Measurements from ENCODE around the gene UBR2.
"Not testable (repeated sequence)": the region's sequence is repeated elsewhere in the genome, so short reads cannot be mapped to it uniquely, and the experiment has no call there.

The UBR2 gene

GRCh38 chr6:42569102-42570028 lies 5.5 kb downstream of the UBR2 start:
- Histone ChIP-seq H3K9me3 (ENCODE audit: insufficient read depth, low read depth, low read length) (no peaks in the 10 kb centered on the region), H3K9me2 (replicated peaks; ENCODE audit: low read depth, low read length) (no peaks in the 10 kb centered on the region), H2AFZ (ENCODE audit: low read length) (no peak overlapping the region), H3K27me3 (ENCODE audit: insufficient read depth, low read length, poor library complexity, severe bottlenecking) (no peaks in the 10 kb centered on the region), H3K4me2 (ENCODE audit: low read depth, low read length, poor library complexity, severe bottlenecking) (peak overlapping the region; percentile 65), H4K20me1 (ENCODE audit: insufficient read depth, low read length, poor library complexity, severe bottlenecking) (peaks cover 14% of the 10 kb centered on the region), H3F3A (ENCODE audit: low read depth) (no peaks in the 10 kb centered on the region; the same call in 1 of the 2 replicates), H3K36me3 (ENCODE audit: insufficient read depth, low read length) (peaks cover 4% of the 10 kb centered on the region; the same call in 1 of the 2 replicates), H3K79me2 (ENCODE audit: insufficient read depth, low read length) (peaks cover 96% of the 10 kb centered on the region), H3K4me3 (ENCODE audit: low read length, poor library complexity, severe bottlenecking) (peak overlapping the region; percentile 61), H3K4me1 (ENCODE audit: insufficient read depth, low read length, poor library complexity, severe bottlenecking) (peaks cover 67% of the 10 kb centered on the region), H3K9ac (ENCODE audit: low read depth, low read length, poor library complexity, severe bottlenecking) (peak overlapping the region; percentile 8)
- TF ChIP-seq CTCF (conservative IDR thresholded peaks at IDR 0.05; ENCODE audit: low read length), result 0 out of 2 replicates have a peak, but pooled peaks have one; percentile 13
- no peak for TF ChIP-seq EZH2phosphoT487 (IDR thresholded peaks at IDR 0.05; ENCODE audit: borderline replicate concordance)

GRCh38 chr6:42571611-42572342 lies 7.9 kb downstream of the UBR2 start:
- Histone ChIP-seq H3K4me3 (ENCODE audit: low read length, poor library complexity, severe bottlenecking) (peak overlapping the region; percentile 62), H2AFZ (ENCODE audit: low read length) (no peak overlapping the region), H3K9me2 (replicated peaks; ENCODE audit: low read depth, low read length) (no peaks in the 10 kb centered on the region), H3F3A (ENCODE audit: low read depth) (no peaks in the 10 kb centered on the region; the same call in 1 of the 2 replicates), H3K27me3 (ENCODE audit: insufficient read depth, low read length, poor library complexity, severe bottlenecking) (no peaks in the 10 kb centered on the region), H3K79me2 (ENCODE audit: insufficient read depth, low read length) (peaks cover 92% of the 10 kb centered on the region), H4K20me1 (ENCODE audit: insufficient read depth, low read length, poor library complexity, severe bottlenecking) (no peaks in the 10 kb centered on the region), H3K4me1 (ENCODE audit: insufficient read depth, low read length, poor library complexity, severe bottlenecking) (peaks cover 51% of the 10 kb centered on the region), H3K4me2 (ENCODE audit: low read depth, low read length, poor library complexity, severe bottlenecking) (peak overlapping the region; percentile 68), H3K9ac (ENCODE audit: low read depth, low read length, poor library complexity, severe bottlenecking) (peak overlapping the region; percentile 57), H3K36me3 (ENCODE audit: insufficient read depth, low read length) (peaks cover 13% of the 10 kb centered on the region; the same call in 1 of the 2 replicates), H3K9me3 (ENCODE audit: insufficient read depth, low read depth, low read length) (no peaks in the 10 kb centered on the region)
- no peak for TF ChIP-seq EZH2phosphoT487 (IDR thresholded peaks at IDR 0.05; ENCODE audit: borderline replicate concordance)
- TF ChIP-seq CTCF (conservative IDR thresholded peaks at IDR 0.05; ENCODE audit: low read length), result no peak

GRCh38 chr6:42572523-42572922 lies 8.7 kb downstream of the UBR2 start:
- Histone ChIP-seq H3K9me3 (ENCODE audit: insufficient read depth, low read depth, low read length) (no peaks in the 10 kb centered on the region), H2AFZ (ENCODE audit: low read length) (no peak overlapping the region), H3K9ac (ENCODE audit: low read depth, low read length, poor library complexity, severe bottlenecking) (peak overlapping the region; percentile 57), H4K20me1 (ENCODE audit: insufficient read depth, low read length, poor library complexity, severe bottlenecking) (peaks cover 4% of the 10 kb centered on the region), H3K4me1 (ENCODE audit: insufficient read depth, low read length, poor library complexity, severe bottlenecking) (peaks cover 45% of the 10 kb centered on the region), H3K4me2 (ENCODE audit: low read depth, low read length, poor library complexity, severe bottlenecking) (peak overlapping the region; percentile 68), H3K9me2 (replicated peaks; ENCODE audit: low read depth, low read length) (no peaks in the 10 kb centered on the region), H3F3A (ENCODE audit: low read depth) (no peaks in the 10 kb centered on the region; the same call in 1 of the 2 replicates), H3K4me3 (ENCODE audit: low read length, poor library complexity, severe bottlenecking) (peak overlapping the region; percentile 62), H3K36me3 (ENCODE audit: insufficient read depth, low read length) (peaks cover 13% of the 10 kb centered on the region; the same call in 1 of the 2 replicates), H3K27me3 (ENCODE audit: insufficient read depth, low read length, poor library complexity, severe bottlenecking) (no peaks in the 10 kb centered on the region), H3K79me2 (ENCODE audit: insufficient read depth, low read length) (peaks cover 92% of the 10 kb centered on the region)
- TF ChIP-seq CTCF (conservative IDR thresholded peaks at IDR 0.05; ENCODE audit: low read length), result no peak
- TF ChIP-seq EZH2phosphoT487 (IDR thresholded peaks at IDR 0.05; ENCODE audit: borderline replicate concordance), result no peak

DNA sequence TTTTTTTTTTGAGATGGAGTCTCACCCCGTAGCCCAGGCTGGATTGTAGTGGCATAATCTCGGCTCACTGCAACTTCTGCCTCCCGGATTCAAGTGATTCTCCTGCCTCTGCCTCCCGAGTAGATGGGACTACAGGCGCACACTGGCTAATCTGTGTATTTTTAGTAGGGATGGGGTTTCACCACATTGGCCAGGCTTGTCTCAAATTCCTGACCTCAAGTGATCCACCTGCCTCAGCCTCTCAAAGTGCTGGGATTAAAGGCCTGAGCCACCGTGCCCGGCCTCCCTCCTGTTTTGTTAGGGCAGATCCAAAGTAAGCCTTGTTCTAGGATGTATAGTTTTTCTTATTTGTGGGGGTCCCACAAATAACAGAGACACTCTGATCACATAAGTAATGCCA lies 12.7 kb downstream of the UBR2 start:
- H3K4me1 ChIP-seq (ENCODE audit: insufficient read depth, low read length, poor library complexity, severe bottlenecking), result peaks cover 28% of the 10 kb centered on the region
- H3K36me3 ChIP-seq (ENCODE audit: insufficient read depth, low read length), result peaks cover 18% of the 10 kb centered on the region; the same call in 1 of the 2 replicates
- H3K4me3 ChIP-seq (ENCODE audit: low read length, poor library complexity, severe bottlenecking); H2AFZ ChIP-seq (ENCODE audit: low read length); H3K9ac ChIP-seq (ENCODE audit: low read depth, low read length, poor library complexity, severe bottlenecking); H3K9me2 ChIP-seq (replicated peaks; ENCODE audit: low read depth, low read length); H3K27me3 ChIP-seq (ENCODE audit: insufficient read depth, low read length, poor library complexity, severe bottlenecking); H4K20me1 ChIP-seq (ENCODE audit: insufficient read depth, low read length, poor library complexity, severe bottlenecking); H3F3A ChIP-seq (ENCODE audit: low read depth); H3K9me3 ChIP-seq (ENCODE audit: insufficient read depth, low read depth, low read length): not testable (repeated sequence)
- H3K4me2 ChIP-seq (ENCODE audit: low read depth, low read length, poor library complexity, severe bottlenecking), result peak overlapping the region; percentile 23
- H3K79me2 ChIP-seq (ENCODE audit: insufficient read depth, low read length), result peaks cover 80% of the 10 kb centered on the region

All from Loucy (cell line).